ENCODE data around the gene C19orf25.

The C19orf25 gene

DNA sequence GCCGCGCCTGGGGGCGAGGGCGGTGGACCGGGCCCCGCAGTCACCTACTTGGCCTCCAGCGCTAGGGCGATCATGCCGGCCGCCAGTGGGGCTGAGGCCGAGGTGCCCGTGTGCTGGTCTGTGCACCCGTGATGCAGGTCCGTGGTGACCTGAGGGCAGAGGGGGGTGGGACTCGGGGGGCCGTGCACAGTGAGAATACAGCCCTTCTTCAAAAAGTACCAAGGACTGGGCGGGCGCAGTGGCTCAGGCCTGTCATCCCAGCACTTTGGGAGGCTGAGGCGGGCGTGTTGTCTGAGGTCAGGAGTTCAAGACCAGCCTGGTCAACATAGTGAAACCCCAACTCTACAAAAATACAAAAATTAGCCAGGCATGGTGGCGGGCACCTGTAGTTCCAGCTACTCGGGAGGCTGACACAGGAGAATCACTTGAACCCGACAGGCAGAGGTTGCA lies 5.0 kb upstream of the C19orf25 start:
- Histone ChIP-seq H3K27ac (no peak overlapping the region), H3K9ac (no peak overlapping the region), H3K4me3 (ENCODE audit: low read depth, low read length) (no peak overlapping the region), H3K9me3 (ENCODE audit: control insufficient read depth, low read length) (no peaks in the 10 kb centered on the region), H3K4me2 (ENCODE audit: low read length) (no peak overlapping the region), H3K79me2 (no peaks in the 10 kb centered on the region), H3K27me3 (ENCODE audit: control insufficient read depth, insufficient read depth, low read length) (no peaks in the 10 kb centered on the region), H3K36me3 (ENCODE audit: control insufficient read depth, insufficient read depth, low read length) (no peaks in the 10 kb centered on the region), H2AFZ (no peak overlapping the region), H3K4me1 (peaks cover 2% of the 10 kb centered on the region)
- TF ChIP-seq, protein P1, sequence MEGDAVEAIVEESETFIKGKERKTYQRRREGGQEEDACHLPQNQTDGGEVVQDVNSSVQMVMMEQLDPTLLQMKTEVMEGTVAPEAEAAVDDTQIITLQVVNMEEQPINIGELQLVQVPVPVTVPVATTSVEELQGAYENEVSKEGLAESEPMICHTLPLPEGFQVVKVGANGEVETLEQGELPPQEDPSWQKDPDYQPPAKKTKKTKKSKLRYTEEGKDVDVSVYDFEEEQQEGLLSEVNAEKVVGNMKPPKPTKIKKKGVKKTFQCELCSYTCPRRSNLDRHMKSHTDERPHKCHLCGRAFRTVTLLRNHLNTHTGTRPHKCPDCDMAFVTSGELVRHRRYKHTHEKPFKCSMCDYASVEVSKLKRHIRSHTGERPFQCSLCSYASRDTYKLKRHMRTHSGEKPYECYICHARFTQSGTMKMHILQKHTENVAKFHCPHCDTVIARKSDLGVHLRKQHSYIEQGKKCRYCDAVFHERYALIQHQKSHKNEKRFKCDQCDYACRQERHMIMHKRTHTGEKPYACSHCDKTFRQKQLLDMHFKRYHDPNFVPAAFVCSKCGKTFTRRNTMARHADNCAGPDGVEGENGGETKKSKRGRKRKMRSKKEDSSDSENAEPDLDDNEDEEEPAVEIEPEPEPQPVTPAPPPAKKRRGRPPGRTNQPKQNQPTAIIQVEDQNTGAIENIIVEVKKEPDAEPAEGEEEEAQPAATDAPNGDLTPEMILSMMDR (IDR thresholded peaks at IDR 0.05): no peak

DNA sequence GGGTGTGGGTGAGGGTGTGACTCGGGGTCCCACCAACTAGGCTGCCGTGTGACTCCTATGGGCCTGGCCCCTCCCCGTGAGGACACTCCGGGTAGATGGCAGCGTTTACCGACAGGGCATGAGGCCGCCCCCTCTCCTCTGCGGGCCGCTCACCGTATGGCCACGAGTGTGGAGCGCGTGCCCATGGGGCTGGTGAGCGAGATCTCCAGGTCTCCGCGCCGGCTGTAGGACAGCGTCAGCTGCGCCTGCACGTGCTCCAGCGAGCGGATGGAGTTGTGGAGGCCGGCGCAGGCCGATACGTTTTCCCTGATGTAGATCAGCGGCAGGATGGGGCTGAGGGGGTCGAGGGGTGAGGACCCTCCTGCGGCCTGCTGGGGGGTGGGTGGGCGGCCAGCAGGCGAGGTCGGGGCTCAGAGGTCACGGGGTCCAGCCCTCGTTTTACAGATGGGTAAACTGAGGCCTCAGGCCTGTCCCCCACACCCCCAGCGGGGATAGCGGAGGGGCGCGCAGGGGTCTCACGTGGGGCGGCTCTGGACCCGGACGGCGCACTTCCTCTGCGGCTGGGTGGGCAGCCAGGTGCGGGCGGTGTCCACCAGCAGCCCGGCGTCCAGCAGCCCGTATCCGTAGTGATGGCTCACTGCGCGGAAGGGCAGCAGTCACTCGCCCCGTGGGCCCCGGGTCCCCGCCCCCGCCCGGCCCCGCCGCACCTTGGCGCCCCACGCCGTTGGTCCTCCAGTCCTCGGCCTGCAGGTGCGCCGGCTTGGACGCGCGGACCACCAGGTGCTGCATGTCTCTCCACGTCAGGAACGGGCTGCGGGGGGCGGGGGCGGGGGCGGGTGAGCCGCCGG lies 4.3 kb upstream of the C19orf25 start:
- H3K4me1 ChIP-seq: peaks cover 2% of the 10 kb centered on the region
- H3K27ac ChIP-seq: no peak overlapping the region

DNA sequence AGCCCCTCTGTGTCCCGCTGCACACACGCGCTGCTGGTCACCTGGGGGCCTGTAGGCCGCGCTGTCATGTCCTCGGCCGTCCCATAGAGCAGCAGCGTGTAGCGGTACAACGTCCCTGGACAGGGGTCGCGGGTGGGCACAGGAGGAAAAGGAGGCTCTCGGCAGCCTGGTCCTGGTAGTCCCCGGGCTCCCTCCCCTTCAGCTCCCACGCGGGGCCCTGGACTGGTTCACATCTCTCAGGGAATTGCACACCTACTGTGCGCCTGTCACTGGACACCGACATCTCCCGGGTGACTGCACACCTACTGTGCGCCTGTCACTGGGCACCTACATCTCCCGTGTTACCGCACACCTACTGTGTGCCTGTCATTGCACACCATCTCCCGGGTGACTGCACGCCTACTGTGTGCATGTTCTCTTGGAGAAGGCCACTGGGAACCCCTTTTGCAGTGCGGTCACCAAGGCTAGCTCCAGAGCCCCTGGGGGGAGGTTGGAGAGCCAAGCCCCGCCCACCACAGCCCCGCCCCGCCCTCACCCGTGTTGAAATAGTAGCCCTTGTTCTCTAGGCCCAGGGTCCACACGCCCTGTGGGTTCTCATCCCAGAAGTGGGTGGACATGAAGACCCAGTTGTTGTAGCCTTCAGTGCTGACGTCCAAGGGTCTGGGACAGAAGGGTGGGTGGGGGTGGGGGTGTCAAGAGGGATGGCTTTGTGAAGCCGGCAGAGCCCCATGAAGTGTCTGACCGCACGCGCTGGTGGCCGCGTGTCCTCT lies 3.5 kb upstream of the C19orf25 start:
- no peak overlapping the region for H3K4me3 ChIP-seq (ENCODE audit: low read depth, low read length)
- peaks cover 4% of the 10 kb centered on the region for H3K4me1 ChIP-seq
- H3K4me2 ChIP-seq (ENCODE audit: low read length): no peak overlapping the region
- no peaks in the 10 kb centered on the region for H3K27me3 ChIP-seq (ENCODE audit: control insufficient read depth, insufficient read depth, low read length)
- no peaks in the 10 kb centered on the region for H3K9me3 ChIP-seq (ENCODE audit: control insufficient read depth, low read length)
- TF ChIP-seq, protein P1 (IDR thresholded peaks at IDR 0.05): no peak
- H3K27ac ChIP-seq: no peak overlapping the region
- H3K79me2 ChIP-seq: no peaks in the 10 kb centered on the region
- H2AFZ ChIP-seq: no peak overlapping the region
- H3K9ac ChIP-seq: no peak overlapping the region
- H3K36me3 ChIP-seq (ENCODE audit: control insufficient read depth, insufficient read depth, low read length): no peaks in the 10 kb centered on the region

More for the DNA sequence above, 4.3 kb upstream of the C19orf25 start:
- Histone ChIP-seq H3K9me3 (ENCODE audit: control insufficient read depth, low read length) (no peaks in the 10 kb centered on the region), H3K9ac (no peak overlapping the region), H2AFZ (no peak overlapping the region), H3K4me3 (ENCODE audit: low read depth, low read length) (no peak overlapping the region), H3K27me3 (ENCODE audit: control insufficient read depth, insufficient read depth, low read length) (no peaks in the 10 kb centered on the region), H3K36me3 (ENCODE audit: control insufficient read depth, insufficient read depth, low read length) (no peaks in the 10 kb centered on the region), H3K79me2 (no peaks in the 10 kb centered on the region), H3K4me2 (ENCODE audit: low read length) (no peak overlapping the region)
- TF ChIP-seq, protein P1 (IDR thresholded peaks at IDR 0.05): no peak

DNA sequence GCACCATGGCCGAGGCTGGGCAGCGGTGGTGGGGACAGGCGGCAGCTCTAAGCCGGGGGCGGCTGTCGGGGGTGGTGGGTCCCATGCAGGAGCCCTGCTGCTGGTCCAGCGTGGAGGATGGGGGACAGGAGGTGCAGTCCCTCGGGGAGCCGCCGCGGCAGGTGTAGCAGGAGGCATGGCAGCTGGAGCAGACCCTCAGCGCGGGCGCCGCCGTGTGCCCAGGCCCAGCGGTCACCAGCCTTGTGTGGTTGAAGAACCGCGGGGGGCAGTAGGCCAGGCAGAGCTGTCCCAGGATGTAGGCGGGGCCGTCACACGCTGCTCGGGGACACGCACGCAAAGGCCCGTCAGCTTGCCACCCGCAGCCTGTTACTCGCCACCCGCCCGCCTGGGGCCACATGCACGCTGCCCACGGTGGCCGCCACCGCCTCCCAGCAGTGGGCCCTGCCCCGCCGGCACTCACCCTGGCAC lies 2.9 kb upstream of the C19orf25 start:
- Histone ChIP-seq H3K36me3 (ENCODE audit: control insufficient read depth, insufficient read depth, low read length) (no peaks in the 10 kb centered on the region), H3K9me3 (ENCODE audit: control insufficient read depth, low read length) (no peaks in the 10 kb centered on the region), H3K27ac (no peak overlapping the region)

More for the DNA sequence above, 2.9 kb upstream of the C19orf25 start:
- Histone ChIP-seq H3K4me2 (ENCODE audit: low read length) (no peak overlapping the region), H3K27me3 (ENCODE audit: control insufficient read depth, insufficient read depth, low read length) (no peaks in the 10 kb centered on the region), H3K79me2 (no peaks in the 10 kb centered on the region), H2AFZ (no peak overlapping the region), H3K4me1 (peaks cover 4% of the 10 kb centered on the region), H3K9ac (no peak overlapping the region), H3K4me3 (ENCODE audit: low read depth, low read length) (no peak overlapping the region)
- TF ChIP-seq, protein P1 (IDR thresholded peaks at IDR 0.05): no peak

All from parathyroid adenoma (tissue), 2 donors.